Measurements from ENCODE around the gene DNMBP.
"Not testable (repeated sequence)": the region's sequence is repeated elsewhere in the genome, so short reads cannot be mapped to it uniquely, and the experiment has no call there.

DNMBP gene

GRCh38 chr10:99984211-99985034, 25.3 kb downstream of the DNMBP start:
- no peak for DNase-seq

- DNase-seq: no peak
Measured at GRCh38 chr10:99983280-99983988, 26.3 kb downstream of the DNMBP start.

GRCh38 chr10:99982728-99983127, 27.0 kb downstream of the DNMBP start:
- DNase-seq: no peak

- no peak for DNase-seq
Measured at GRCh38 chr10:99981581-99982199, 28.1 kb downstream of the DNMBP start.

- DNase-seq: no peak
Measured at GRCh38 chr10:99979066-99979685, 30.6 kb downstream of the DNMBP start.

- no peak for DNase-seq
Measured at GRCh38 chr10:99977916-99978315, 31.8 kb downstream of the DNMBP start.

- DNase-seq: no peak
Measured at GRCh38 chr10:99976886-99977665, 32.7 kb downstream of the DNMBP start.

GRCh38 chr10:99975942-99976809, 33.6 kb downstream of the DNMBP start:
- DNase-seq: no peak

- DNase-seq: no peak
Measured at GRCh38 chr10:99975106-99975829, 34.5 kb downstream of the DNMBP start.

GRCh38 chr10:99973190-99973589, 36.6 kb downstream of the DNMBP start:
- no peak for DNase-seq

GRCh38 chr10:99967961-99968360, 41.8 kb downstream of the DNMBP start:
- no peak for DNase-seq

GRCh38 chr10:99966306-99966705, 43.4 kb downstream of the DNMBP start:
- no peak for DNase-seq

GRCh38 chr10:99965700-99966099, 44.0 kb downstream of the DNMBP start:
- no peak for DNase-seq

GRCh38 chr10:99964791-99965190, 45.0 kb downstream of the DNMBP start:
- no peak for DNase-seq

GRCh38 chr10:99963467-99964165, 46.1 kb downstream of the DNMBP start:
- DNase-seq: not testable (repeated sequence)

GRCh38 chr10:99958806-99959205, 50.9 kb downstream of the DNMBP start:
- DNase-seq: no peak

GRCh38 chr10:99958302-99958701, 51.4 kb downstream of the DNMBP start:
- DNase-seq: no peak

GRCh38 chr10:99953510-99953909, 56.2 kb downstream of the DNMBP start:
- not testable (repeated sequence) for DNase-seq

GRCh38 chr10:99952799-99953198, 56.9 kb downstream of the DNMBP start:
- no peak for DNase-seq

GRCh38 chr10:99946051-99946450, 63.7 kb downstream of the DNMBP start:
- DNase-seq: not testable (repeated sequence)

Data from CD4-positive, alpha-beta T cell treated with Interleukin-4 for 1 hour (primary cell).